OCI-LY1 (cell line): ENCODE results near the gene USP3.
A peak's percentile ranks its signal among the peaks of the same experiment; 100 is the strongest.
"Not testable (repeated sequence)": the region's sequence is repeated elsewhere in the genome, so short reads cannot be mapped to it uniquely, and the experiment has no call there.

Source experiments
- H2AFZ ChIP-seq: fragments of 200-600 bp; sonication (generic), shearing (Covaris generic); 2 replicates; pipeline ENCODE4 v1.6.0; 2014; ENCODE audit warnings: antibody characterized with exemption, mild to moderate bottlenecking, low read length
- H3F3A ChIP-seq: fragments of 200-600 bp; sonication (generic), shearing (Covaris generic); 2 replicates; pipeline ENCODE4 v1.6.0; 2014; ENCODE audit warnings: mild to moderate bottlenecking, antibody characterized with exemption, low read length, moderate library complexity; ENCODE audit not compliant: insufficient read depth
- H3K27ac ChIP-seq: fragments of 200-600 bp; sonication (generic); 2 replicates; pipeline ENCODE4 v1.5.1; 2014; ENCODE audit warnings: low read length, mixed run types, mild to moderate bottlenecking, low read depth; ENCODE audit not compliant: poor library complexity, severe bottlenecking
- H3K27me3 ChIP-seq: fragments of 200-600 bp; sonication (generic); 2 replicates; pipeline ENCODE4 v1.6.0; 2014; ENCODE audit warnings: antibody characterized with exemption, mild to moderate bottlenecking, low read length, moderate library complexity; ENCODE audit not compliant: insufficient read depth
- H3K36me3 ChIP-seq: fragments of 200-600 bp; sonication (generic); 2 replicates; pipeline ENCODE4 v1.6.1; 2014; ENCODE audit warnings: mild to moderate bottlenecking, antibody characterized with exemption, low read length, moderate library complexity, mixed read lengths; ENCODE audit not compliant: insufficient read depth
- H3K4me1 ChIP-seq: fragments of 200-600 bp; sonication (generic); 2 replicates; pipeline ENCODE4 v1.5.1; 2014; ENCODE audit warnings: mild to moderate bottlenecking, low read length, moderate library complexity; ENCODE audit not compliant: insufficient read depth, severe bottlenecking
- H3K4me2 ChIP-seq: fragments of 200-600 bp; sonication (generic), shearing (Covaris generic); 2 replicates; pipeline ENCODE4 v1.6.1; 2014; ENCODE audit warnings: low read length
- H3K4me3 ChIP-seq: fragments of 200-600 bp; sonication (generic); 2 replicates; pipeline ENCODE4 v1.5.1; 2014; ENCODE audit warnings: low read length, low read depth, mild to moderate bottlenecking, mixed read lengths; ENCODE audit not compliant: poor library complexity, severe bottlenecking
- H3K79me2 ChIP-seq: fragments of 200-600 bp; shearing (Covaris generic); 2 replicates; pipeline ENCODE4 v1.6.1; 2016; ENCODE audit warnings: mixed run types, low read length, mixed read lengths; ENCODE audit not compliant: insufficient read depth
- H3K9ac ChIP-seq: fragments of 200-600 bp; sonication (generic), shearing (Covaris generic); 2 replicates; pipeline ENCODE4 v1.6.1; 2014; ENCODE audit warnings: mild to moderate bottlenecking, low read length, mixed read lengths
- H3K9me2 ChIP-seq: fragments of 200-600 bp; sonication (generic), shearing (Covaris generic); 2 replicates; pipeline ENCODE4 v1.6.1; 2014; ENCODE audit warnings: low read depth, mild to moderate bottlenecking, low read length, mixed read lengths
- H3K9me3 ChIP-seq: fragments of 200-600 bp; shearing (Covaris generic); 2 replicates; pipeline ENCODE4 v1.6.1; 2014; ENCODE audit warnings: low read length, mixed read lengths
- H4K20me1 ChIP-seq: fragments of 200-600 bp; sonication (generic), shearing (Covaris generic); 2 replicates; pipeline ENCODE4 v1.6.0; 2016; ENCODE audit warnings: mild to moderate bottlenecking, low read length; ENCODE audit not compliant: insufficient read depth
- CTCF ChIP-seq: fragments of 200-600 bp; sonication (generic), shearing (Covaris generic); IDR thresholded peaks from 2 replicates; pipeline ENCODE4 v1.5.1; 2017; ENCODE audit warnings: mild to moderate bottlenecking, antibody characterized with exemption, low read length, moderate library complexity, mixed read lengths
- EZH2 ChIP-seq: fragments of 200-600 bp; sonication (generic), shearing (Covaris generic); IDR thresholded peaks from 2 replicates; pipeline ENCODE4 v1.8.0; 2017; ENCODE audit warnings: borderline replicate concordance, mixed run types, mild to moderate bottlenecking, antibody characterized with exemption, low read length, moderate library complexity, mixed read lengths

USP3 gene

GRCh38 chr15:63483521-63484371 lies 20.6 kb upstream of the USP3 start:
- Histone ChIP-seq H3K79me2 (no peaks in the 10 kb centered on the region), H3K9ac (peak overlapping the region; percentile 11; the same call in 1 of the 2 replicates), H3K36me3 (no peaks in the 10 kb centered on the region), H3K9me2 (no peaks in the 10 kb centered on the region), H3K27me3 (no peaks in the 10 kb centered on the region), H3K4me1 (peaks cover 83% of the 10 kb centered on the region), H3K4me3 (no peak overlapping the region), H2AFZ (peak overlapping the region; percentile 52; the same call in 1 of the 2 replicates), H4K20me1 (no peaks in the 10 kb centered on the region), H3K9me3 (no peaks in the 10 kb centered on the region), H3K27ac (peak overlapping the region; percentile 81), H3F3A (peaks cover 7% of the 10 kb centered on the region; the same call in 1 of the 2 replicates), H3K4me2 (peak overlapping the region; percentile 13; the same call in 1 of the 2 replicates)
- TF ChIP-seq EZH2 (no peak), CTCF (no peak)

GRCh38 chr15:63484433-63485186 lies 19.8 kb upstream of the USP3 start:
- Histone ChIP-seq H3K9ac (no peak overlapping the region), H3K27ac (peak overlapping the region; percentile 81), H3K9me2 (no peaks in the 10 kb centered on the region), H3K79me2 (no peaks in the 10 kb centered on the region), H2AFZ (no peak overlapping the region), H3K4me3 (no peak overlapping the region), H3K4me2 (no peak overlapping the region), H3K4me1 (peaks cover 74% of the 10 kb centered on the region), H4K20me1 (no peaks in the 10 kb centered on the region), H3K9me3 (no peaks in the 10 kb centered on the region), H3K36me3 (no peaks in the 10 kb centered on the region), H3F3A (peaks cover 7% of the 10 kb centered on the region; the same call in 1 of the 2 replicates), H3K27me3 (no peaks in the 10 kb centered on the region)
- TF ChIP-seq EZH2 (no peak), CTCF (no peak)

- Histone ChIP-seq H2AFZ (peak overlapping the region; percentile 72; the same call in 1 of the 2 replicates), H3K27me3 (no peaks in the 10 kb centered on the region), H3K4me3 (no peak overlapping the region), H3F3A (no peaks in the 10 kb centered on the region), H3K4me1 (peaks cover 68% of the 10 kb centered on the region), H3K9me2 (no peaks in the 10 kb centered on the region), H3K9ac (peak overlapping the region; percentile 47), H3K36me3 (no peaks in the 10 kb centered on the region), H3K79me2 (no peaks in the 10 kb centered on the region), H4K20me1 (no peaks in the 10 kb centered on the region), H3K9me3 (no peaks in the 10 kb centered on the region), H3K27ac (peak overlapping the region; percentile 81), H3K4me2 (peak overlapping the region; percentile 52)
- peak; percentile 96 for TF ChIP-seq CTCF
- TF ChIP-seq EZH2 = no peak
Measured at GRCh38 chr15:63487076-63487757, 17.2 kb upstream of the USP3 start.

GRCh38 chr15:63487758-63488397 lies 16.5 kb upstream of the USP3 start:
- H2AFZ ChIP-seq, H3K27ac ChIP-seq, H3K27me3 ChIP-seq, H3K79me2 ChIP-seq, H3K4me3 ChIP-seq, H4K20me1 ChIP-seq, H3K36me3 ChIP-seq, H3K4me2 ChIP-seq, H3K9me3 ChIP-seq, H3F3A ChIP-seq, H3K9me2 ChIP-seq, H3K9ac ChIP-seq: not testable (repeated sequence)
- peaks cover 66% of the 10 kb centered on the region for H3K4me1 ChIP-seq
